Mesenchymal stem cell (in vitro differentiated cells and primary cell): Measurements from ENCODE around the gene CYP27A1.

Experiments
- DNase-seq: peaks from one replicate; pipeline ENCODE4 v3.0.0-alpha.2; 2013
- H2AFZ ChIP-seq: one replicate; pipeline ENCODE4 v1.6.1; 2013; ENCODE audit warnings: low read depth, mild to moderate bottlenecking, control low read depth, inconsistent platforms, low read length, moderate library complexity
- H2AK5ac ChIP-seq: 2 replicates; pipeline ENCODE4 v1.6.1; 2013; ENCODE audit warnings: low read length, moderate library complexity, mild to moderate bottlenecking, inconsistent platforms; ENCODE audit not compliant: severe bottlenecking
- H2BK120ac ChIP-seq: one replicate; pipeline ENCODE4 v1.6.1; 2013; ENCODE audit warnings: low read depth, mild to moderate bottlenecking, inconsistent platforms, low read length, moderate library complexity
- H2BK12ac ChIP-seq, 2 experiments: one replicate each; pipeline ENCODE4 v1.6.1; 2013; ENCODE audit warnings: inconsistent platforms in 2 of 2, low read length in 2 of 2, mild to moderate bottlenecking in 2 of 2, moderate library complexity in 2 of 2, control low read depth in 1 of 2
- H2BK15ac ChIP-seq: one replicate; pipeline ENCODE4 v1.6.1; 2013; ENCODE audit warnings: mild to moderate bottlenecking, low read depth, inconsistent platforms; ENCODE audit not compliant: poor library complexity, severe bottlenecking
- H2BK5ac ChIP-seq: 2 replicates; pipeline ENCODE4 v1.6.1; 2013; ENCODE audit warnings: low read depth, mild to moderate bottlenecking, low read length, control low read depth, inconsistent platforms; ENCODE audit not compliant: poor library complexity, severe bottlenecking
- H3K14ac ChIP-seq, 2 experiments: one replicate each; pipeline ENCODE4 v1.6.1; 2013; ENCODE audit warnings: inconsistent platforms in 2 of 2, low read length in 2 of 2, control low read depth in 1 of 2, mild to moderate bottlenecking in 1 of 2, moderate library complexity in 1 of 2
- H3K18ac ChIP-seq, 2 experiments: one replicate each; pipeline ENCODE4 v1.6.1; 2013; ENCODE audit warnings: inconsistent platforms in 2 of 2, low read length in 2 of 2, control low read depth in 1 of 2, low read depth in 1 of 2, mild to moderate bottlenecking in 1 of 2
- H3K23ac ChIP-seq, 2 experiments: one replicate each; pipeline ENCODE4 v1.6.1; 2013; ENCODE audit warnings: inconsistent platforms in 2 of 2, low read length in 2 of 2, mild to moderate bottlenecking in 2 of 2, moderate library complexity in 2 of 2, control low read depth in 1 of 2
- H3K27ac ChIP-seq: 2 replicates; pipeline ENCODE4 v1.5.1; 2013; ENCODE audit warnings: mild to moderate bottlenecking, moderate library complexity, low read length, control low read depth, inconsistent platforms; ENCODE audit not compliant: poor library complexity, severe bottlenecking
- H3K27me3 ChIP-seq, 2 experiments: 2 replicates each; pipeline versions ENCODE4 v1.6.1 to v1.7.0; 2013; ENCODE audit warnings: low read length in 2 of 2, mild to moderate bottlenecking in 2 of 2, moderate library complexity in 2 of 2, control low read depth in 1 of 2, inconsistent platforms in 1 of 2; ENCODE audit not compliant: control insufficient read depth in 1 of 2, insufficient read depth in 1 of 2
- H3K36me3 ChIP-seq, 2 experiments: 2 replicates each; pipeline versions ENCODE4 v1.6.1 to v1.7.0; 2013; ENCODE audit warnings: low read length in 2 of 2, control low read depth in 1 of 2, inconsistent platforms in 1 of 2, low read depth in 1 of 2, mild to moderate bottlenecking in 1 of 2; ENCODE audit not compliant: insufficient read depth in 2 of 2, control insufficient read depth in 1 of 2
- H3K4ac ChIP-seq, 2 experiments: one replicate each; pipeline ENCODE4 v1.6.1; 2013; ENCODE audit warnings: inconsistent platforms in 2 of 2, low read length in 2 of 2, mild to moderate bottlenecking in 2 of 2, moderate library complexity in 2 of 2, control low read depth in 1 of 2, low read depth in 1 of 2
- H3K4me1 ChIP-seq: 2 replicates; pipeline ENCODE4 v1.6.1; 2013; ENCODE audit warnings: low read depth, low read length, control low read depth; ENCODE audit not compliant: control insufficient read depth, insufficient read depth
- H3K4me2 ChIP-seq: 2 replicates; pipeline ENCODE4 v1.6.1; 2013; ENCODE audit warnings: low read length, mild to moderate bottlenecking, inconsistent platforms; ENCODE audit not compliant: poor library complexity, severe bottlenecking
- H3K4me3 ChIP-seq, 2 experiments: 2 replicates each; pipeline versions ENCODE4 v1.5.1 to v1.7.0; 2013; ENCODE audit warnings: low read length in 2 of 2, mild to moderate bottlenecking in 2 of 2, control low read depth in 1 of 2, low read depth in 1 of 2; ENCODE audit not compliant: insufficient read depth in 1 of 2
- H3K79me1 ChIP-seq: replicated peaks from 2 replicates; pipeline ENCODE4 v1.6.1; 2013; ENCODE audit warnings: mild to moderate bottlenecking, control low read depth, low read length, inconsistent platforms; ENCODE audit not compliant: poor library complexity, severe bottlenecking
- H3K9ac ChIP-seq: 2 replicates; pipeline ENCODE4 v1.7.0; 2013; ENCODE audit warnings: mild to moderate bottlenecking, low read length, moderate library complexity
- H3K9me3 ChIP-seq: 2 replicates; pipeline ENCODE4 v1.7.0; 2013; ENCODE audit warnings: mild to moderate bottlenecking, low read length; ENCODE audit not compliant: control insufficient read depth
- H4K8ac ChIP-seq: one replicate; pipeline ENCODE4 v1.6.1; 2013; ENCODE audit warnings: inconsistent platforms, mild to moderate bottlenecking, low read length, moderate library complexity
- H4K91ac ChIP-seq: one replicate; pipeline ENCODE4 v1.6.1; 2013; ENCODE audit warnings: mild to moderate bottlenecking, low read length, inconsistent platforms
- WGBS: methylation state at CpG from one replicate; pipeline ENCODE4 v1.1.7; 2013; ENCODE audit warnings: mixed read lengths; 5-methylcytosine and 5-hydroxymethylcytosine counted together

Gene CYP27A1

GRCh38 chr2:218745160-218745558, 36.8 kb upstream of the CYP27A1 start:
- no peaks in the 10 kb centered on the region for H3K4me1 ChIP-seq
- no peaks in the 10 kb centered on the region for H3K9me3 ChIP-seq
- no peak overlapping the region for H3K4me2 ChIP-seq
- H4K91ac ChIP-seq, result no peak overlapping the region
- no peak overlapping the region for H2BK120ac ChIP-seq
- H3K4me3 ChIP-seq, result peak overlapping the region in 1 of 2 experiments; percentile 3
- H3K14ac ChIP-seq, result no peak overlapping the region
- H3K79me1 ChIP-seq, result peaks cover 15% of the 10 kb centered on the region
- H3K27me3 ChIP-seq, result no peaks in the 10 kb centered on the region
- H2BK5ac ChIP-seq, result no peak overlapping the region
- DNase-seq, result no peak
- no peak overlapping the region for H2AK5ac ChIP-seq
- H3K27ac ChIP-seq, result no peak overlapping the region
- no peak overlapping the region for H3K18ac ChIP-seq
- H2AFZ ChIP-seq, result no peak overlapping the region
- H3K23ac ChIP-seq, result peak overlapping the region in 1 of 2 experiments; percentile 26
- H4K8ac ChIP-seq, result no peak overlapping the region
- H2BK15ac ChIP-seq, result no peak overlapping the region
- no peak overlapping the region for H3K4ac ChIP-seq
- WGBS, result 68% methylated on average over 3 of the region's 5 CpGs
- H2BK12ac ChIP-seq, result no peak overlapping the region
- H3K36me3 ChIP-seq, result peaks cover 58 to 83% of the 10 kb centered on the region in 2 experiments
- H3K9ac ChIP-seq, result no peak overlapping the region

GRCh38 chr2:218745559-218746469, 36.1 kb upstream of the CYP27A1 start:
- H3K18ac ChIP-seq, result no peak overlapping the region
- no peak for DNase-seq
- H3K36me3 ChIP-seq, result peaks cover 56 to 84% of the 10 kb centered on the region in 2 experiments
- H3K9me3 ChIP-seq, result no peaks in the 10 kb centered on the region
- H2BK5ac ChIP-seq, result no peak overlapping the region
- peak overlapping the region in 1 of 2 experiments; percentile 3 for H3K4me3 ChIP-seq
- H3K27me3 ChIP-seq, result no peaks in the 10 kb centered on the region
- H3K23ac ChIP-seq, result no peak overlapping the region
- no peak overlapping the region for H3K4me2 ChIP-seq
- H2BK120ac ChIP-seq, result no peak overlapping the region
- no peak overlapping the region for H2AFZ ChIP-seq
- no peak overlapping the region for H3K9ac ChIP-seq
- H3K14ac ChIP-seq, result no peak overlapping the region
- H3K79me1 ChIP-seq, result peaks cover 12% of the 10 kb centered on the region
- H2BK15ac ChIP-seq, result no peak overlapping the region
- WGBS, result over 99% methylated on average over 10 of the region's 10 CpGs
- no peak overlapping the region for H2AK5ac ChIP-seq
- H2BK12ac ChIP-seq, result no peak overlapping the region
- H4K91ac ChIP-seq, result no peak overlapping the region
- no peak overlapping the region for H3K4ac ChIP-seq
- no peaks in the 10 kb centered on the region for H3K4me1 ChIP-seq
- H3K27ac ChIP-seq, result no peak overlapping the region
- no peak overlapping the region for H4K8ac ChIP-seq

GRCh38 chr2:218746470-218746795, 35.5 kb upstream of the CYP27A1 start:
- DNase-seq, result no peak
- Histone ChIP-seq H3K27me3 (no peaks in the 10 kb centered on the region), H2AFZ (no peak overlapping the region), H3K23ac (no peak overlapping the region), H3K4ac (no peak overlapping the region), H4K8ac (no peak overlapping the region), H3K9me3 (no peaks in the 10 kb centered on the region), H4K91ac (no peak overlapping the region), H2AK5ac (no peak overlapping the region), H3K79me1 (peaks cover 11% of the 10 kb centered on the region), H3K4me1 (no peaks in the 10 kb centered on the region), H2BK5ac (no peak overlapping the region), H3K36me3 (peaks cover 54 to 85% of the 10 kb centered on the region in 2 experiments), H2BK120ac (no peak overlapping the region), H3K18ac (no peak overlapping the region), H3K4me2 (no peak overlapping the region), H3K27ac (no peak overlapping the region), H2BK12ac (no peak overlapping the region), H2BK15ac (no peak overlapping the region), H3K9ac (no peak overlapping the region), H3K14ac (no peak overlapping the region), H3K4me3 (no peak overlapping the region)
- WGBS, result 100% methylated on average over 1 of the region's 1 CpG

GRCh38 chr2:218746960-218747359, 35.0 kb upstream of the CYP27A1 start:
- WGBS, result over 99% methylated on average over 10 of the region's 10 CpGs
- no peaks in the 10 kb centered on the region for H3K9me3 ChIP-seq
- no peak overlapping the region for H3K4ac ChIP-seq

More at GRCh38 chr2:218746960-218747359, 35.0 kb upstream of the CYP27A1 start:
- H4K8ac ChIP-seq, result no peak overlapping the region
- H3K36me3 ChIP-seq, result peaks cover 56 to 83% of the 10 kb centered on the region in 2 experiments
- no peak overlapping the region for H3K18ac ChIP-seq
- no peak for DNase-seq
- H4K91ac ChIP-seq, result no peak overlapping the region
- no peak overlapping the region for H3K4me2 ChIP-seq
- no peak overlapping the region for H3K27ac ChIP-seq
- H3K23ac ChIP-seq, result no peak overlapping the region
- no peak overlapping the region for H3K9ac ChIP-seq
- H2BK12ac ChIP-seq, result no peak overlapping the region
- H3K14ac ChIP-seq, result no peak overlapping the region
- H3K4me3 ChIP-seq, result no peak overlapping the region
- H3K79me1 ChIP-seq, result peaks cover 11% of the 10 kb centered on the region
- no peak overlapping the region for H2BK120ac ChIP-seq
- H2BK5ac ChIP-seq, result no peak overlapping the region
- no peak overlapping the region for H2AK5ac ChIP-seq
- H3K4me1 ChIP-seq, result no peaks in the 10 kb centered on the region
- H2AFZ ChIP-seq, result no peak overlapping the region
- H3K27me3 ChIP-seq, result no peaks in the 10 kb centered on the region
- H2BK15ac ChIP-seq, result no peak overlapping the region
